Heart left ventricle (tissue), 16 donors: ENCODE measurements around the gene POLE3. TPM values are rescaled to one million over a fixed set of nuclear protein-coding genes. Genes with fewer than 3 reads are reported as not detected.

ENCODE experiments used
- ATAC-seq, 4 donors: fragments of 200-7000 bp; cut with Tn5 transposase; one replicate each; pipeline ENCODE4 v1.9.1; 2020 to 2022; ENCODE audit warnings: moderate library complexity in 4 of 4, mild to moderate bottlenecking in 3 of 4, moderate number of reproducible peaks in 1 of 4
- DNase-seq, 5 donors: peaks; one replicate each; pipeline ENCODE4 v3.0.0-alpha.2; 2020
- H3K27ac ChIP-seq, 12 donors: fragments of 200-600 bp; sonication (generic) in 4 of 12; one replicate each; pipeline versions ENCODE4 v1.5.0 to v1.8.0; 2016 to 2022; ENCODE audit warnings: mild to moderate bottlenecking in 2 of 12
- H3K27me3 ChIP-seq, 9 donors: fragments of 200-600 bp; sonication (generic) in 2 of 9; one replicate each; pipeline versions ENCODE4 v1.5.1 to v1.8.0; 2016 to 2022; ENCODE audit warnings: mild to moderate bottlenecking in 3 of 9
- H3K36me3 ChIP-seq, 9 donors: fragments of 200-600 bp; sonication (generic) in 2 of 9; one replicate each; pipeline versions ENCODE4 v1.5.0 to v1.8.0; 2018 to 2022; ENCODE audit warnings: mild to moderate bottlenecking in 2 of 9
- H3K4me1 ChIP-seq, 12 donors: fragments of 200-600 bp; sonication (generic) in 4 of 12; one replicate each; pipeline versions ENCODE4 v1.5.0 to v1.8.0; 2016 to 2022; ENCODE audit warnings: mild to moderate bottlenecking in 3 of 12
- H3K4me3 ChIP-seq, 12 donors: fragments of 200-600 bp; sonication (generic) in 4 of 12; one replicate each; pipeline versions ENCODE4 v1.5.0 to v1.8.0; 2017 to 2022; ENCODE audit warnings: mild to moderate bottlenecking in 9 of 12, moderate library complexity in 4 of 12
- H3K9me3 ChIP-seq, 12 donors: fragments of 200-600 bp; sonication (generic) in 4 of 12; one replicate each; pipeline versions ENCODE4 v1.5.0 to v1.8.0; 2016 to 2022; ENCODE audit warnings: mild to moderate bottlenecking in 1 of 12
- POLR2A ChIP-seq, 2 donors: fragments of 450-650 bp; IDR thresholded peaks; one replicate each; pipeline ENCODE4 v1.6.1; 2017; ENCODE audit warnings: antibody characterized with exemption in 2 of 2, mild to moderate bottlenecking in 2 of 2, moderate library complexity in 2 of 2
- WGBS, 4 donors: extraction: QIAGEN DNeasy Blood & Tissue Kit in 2 of 4; methylation state at CpG; one replicate each; pipeline versions ENCODE4 v1.1.5 to v1.1.7; 2013 to 2018; 5-methylcytosine and 5-hydroxymethylcytosine counted together
- intact Hi-C, 10 donors: fragments of 100-400 bp; cut with DNase I; formaldehyde crosslinking; loops; one replicate each; pipeline versions ENCODE4 v1.11.1 to v1.14.2; 2022
- polyA plus RNA-seq, 2 donors: library from polyadenylated mRNA; stranded (reverse); fragments of 200-250 nt; gene quantifications; one replicate each; pipeline ENCODE4 v1.2.3, GENCODE V29; 2013
- total RNA-seq, 9 donors: library from RNA; depleted of rRNA in 2 of 9; stranded (reverse); fragments of >200 nt in 2 of 9; fragmentation: NEBNext Ultra II Directional in 3 of 9; extraction: Animal tissue kit (Norgen Biotek cat#: 25700) in 3 of 9; gene quantifications; one replicate each; pipeline versions ENCODE4 v1.1.0 to v1.2.4, GENCODE V29; 2016 to 2023
- TF ChIP-seq, protein P1 (sequence below), 12 donors: fragments of 200-600 bp; sonication (generic) in 4 of 12; IDR thresholded peaks; one replicate each; pipeline versions ENCODE4 v1.5.0 to v1.8.0; 2018 to 2022; ENCODE audit warnings: antibody characterized with exemption in 12 of 12, mild to moderate bottlenecking in 5 of 12
- donor health status: ischemic (EF 13 %, LVEDD 7.1; RV severe dilation, severe dysfunction).
- donor health status: healthy with polysubstance abuse.
- donor health status: DM: no; HTN: yes; CAD: no.
- donor health status: DM: no; HTN: no; CAD: no.
- donor health status: ischemic (EF 25% LVEDD 6.9; RV normal size, moderate dysfunction).
- donor health status: ischemic (EF 25% LVEDD 5.7; RV mildly dilated, moderate dysfunction).
- donor health status: healthy.
- donor health status: DM: yes; HTN: yes; CAD: no.
- donor health status: ischemic (EF 35%, LVEDD 5.7; RV mildly dilated, moderate dysfunction).
- donor health status: nonischemic (EF 11% LVEDD 7.7; RV severe dilation, severe dysfunction).
- donor health status: DM: yes; HTN: yes; CAD: no.
- donor health status: PGD.
- donor health status: ischemic (EF 29% LVEDD 5.4; RV normal size, mild dysfunction).
- donor health status: nonischemic (EF 23%, LVEDD 6.1; RV moderate dilation, normal function).

Gene POLE3
- total and polyA plus RNA-seq, 11 donors = 14.9 to 72.4 (median 24.3) TPM

DNA sequence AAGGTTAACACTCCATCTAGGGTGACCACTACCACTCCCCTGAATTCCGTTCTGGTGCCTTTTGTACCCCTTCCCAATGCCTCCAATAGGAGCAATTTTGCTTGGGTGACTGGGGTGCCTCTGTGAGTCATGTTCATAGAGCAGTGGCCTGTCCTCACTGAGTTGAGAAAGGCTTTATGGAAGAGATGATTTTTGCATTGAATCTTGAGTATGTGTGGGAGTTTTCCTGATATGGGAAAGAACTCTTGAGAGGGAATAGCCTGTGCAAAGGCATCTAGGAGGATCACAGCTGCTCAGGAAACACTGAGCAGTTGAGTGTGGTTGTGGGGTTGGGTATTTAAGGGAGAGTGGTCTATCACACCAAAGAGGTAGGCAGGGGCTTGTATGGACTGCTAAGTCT is 16.2 kb upstream of the POLE3 start:
- Histone ChIP-seq H3K27me3 (no peaks in the 10 kb centered on the region), H3K9me3 (no peaks in the 10 kb centered on the region), H3K4me1 (peaks cover 0 to 8% (median 0%) of the 10 kb centered on the region in 12 donors), H3K27ac (no peak overlapping the region), H3K36me3 (no peaks in the 10 kb centered on the region), H3K4me3 (no peak overlapping the region)
- WGBS, 4 donors = 76 to 92% (median 80%) methylated on average over 1 of the region's 1 CpG
- no peak for ATAC-seq
- TF ChIP-seq POLR2A (IDR thresholded peaks at IDR 0.05) = no peak
- intact Hi-C loops = loop anchor here in 3 of 10 donors (10.0 kb wide), 1 partner anchor 238 kb away; no protein-coding TSS in a partner anchor
- no peak for DNase-seq

DNA sequence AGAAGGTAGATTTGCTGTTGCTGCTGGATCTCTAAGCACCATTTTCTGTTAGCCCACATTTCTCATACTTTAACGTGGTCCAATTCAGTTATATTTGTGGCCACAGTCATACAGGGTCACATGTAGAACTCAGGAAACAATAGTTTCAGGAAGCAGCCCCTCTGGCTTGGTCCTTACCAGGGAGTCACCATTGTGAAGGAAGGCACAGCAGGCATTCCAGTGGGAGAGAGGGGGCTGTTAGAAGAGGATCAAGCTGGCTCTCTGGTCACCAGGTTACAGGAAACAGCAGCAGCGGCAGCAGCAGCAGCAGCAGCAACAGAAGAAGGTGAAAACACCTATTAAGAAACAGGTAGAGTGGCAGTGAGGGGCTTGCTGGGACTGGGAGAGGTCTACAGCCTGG is 14.6 kb upstream of the POLE3 start:
- intact Hi-C loops = loop anchor here in 3 of 10 donors (10.0 kb wide), 1 partner anchor 240 kb away; no protein-coding TSS in a partner anchor
- WGBS, 4 donors = 30 to 56% (median 43%) methylated on average over 2 of the region's 2 CpGs
- Histone ChIP-seq H3K27ac (no peak overlapping the region), H3K4me3 (no peak overlapping the region), H3K4me1 (peaks cover 0 to 8% (median 0%) of the 10 kb centered on the region in 12 donors), H3K36me3 (no peaks in the 10 kb centered on the region), H3K9me3 (no peaks in the 10 kb centered on the region), H3K27me3 (no peaks in the 10 kb centered on the region)
- DNase-seq = no peak
- no peak for ATAC-seq
- no peak for TF ChIP-seq POLR2A (IDR thresholded peaks at IDR 0.05)
- TF ChIP-seq, protein P1, sequence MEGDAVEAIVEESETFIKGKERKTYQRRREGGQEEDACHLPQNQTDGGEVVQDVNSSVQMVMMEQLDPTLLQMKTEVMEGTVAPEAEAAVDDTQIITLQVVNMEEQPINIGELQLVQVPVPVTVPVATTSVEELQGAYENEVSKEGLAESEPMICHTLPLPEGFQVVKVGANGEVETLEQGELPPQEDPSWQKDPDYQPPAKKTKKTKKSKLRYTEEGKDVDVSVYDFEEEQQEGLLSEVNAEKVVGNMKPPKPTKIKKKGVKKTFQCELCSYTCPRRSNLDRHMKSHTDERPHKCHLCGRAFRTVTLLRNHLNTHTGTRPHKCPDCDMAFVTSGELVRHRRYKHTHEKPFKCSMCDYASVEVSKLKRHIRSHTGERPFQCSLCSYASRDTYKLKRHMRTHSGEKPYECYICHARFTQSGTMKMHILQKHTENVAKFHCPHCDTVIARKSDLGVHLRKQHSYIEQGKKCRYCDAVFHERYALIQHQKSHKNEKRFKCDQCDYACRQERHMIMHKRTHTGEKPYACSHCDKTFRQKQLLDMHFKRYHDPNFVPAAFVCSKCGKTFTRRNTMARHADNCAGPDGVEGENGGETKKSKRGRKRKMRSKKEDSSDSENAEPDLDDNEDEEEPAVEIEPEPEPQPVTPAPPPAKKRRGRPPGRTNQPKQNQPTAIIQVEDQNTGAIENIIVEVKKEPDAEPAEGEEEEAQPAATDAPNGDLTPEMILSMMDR (IDR thresholded peaks at IDR 0.05) = no peak

DNA sequence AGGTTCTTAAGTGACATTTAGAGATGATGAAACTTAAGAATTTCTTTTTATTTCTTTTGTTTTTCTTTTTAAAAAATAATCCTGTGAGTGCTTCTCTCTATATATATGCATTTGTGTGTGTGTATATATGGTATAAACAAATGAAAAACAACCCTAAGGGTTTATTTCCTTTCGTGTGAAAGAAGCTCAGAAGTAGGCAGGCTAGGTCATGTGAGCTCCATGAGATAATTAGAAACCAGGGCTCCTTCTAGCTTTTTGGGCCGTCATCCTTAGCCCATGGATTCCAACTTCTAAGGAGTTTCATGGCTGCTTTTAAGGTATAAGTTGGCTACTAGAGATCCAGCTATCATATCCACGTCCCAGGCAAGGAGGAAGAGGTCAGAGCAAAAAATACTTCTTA is 11.3 kb upstream of the POLE3 start:
- 71 to 85% (median 78%) methylated on average over 3 of the region's 3 CpGs for WGBS, 4 donors
- no peaks in the 10 kb centered on the region for H3K36me3 ChIP-seq
- peaks cover 0 to 4% (median 0%) of the 10 kb centered on the region in 12 donors for H3K4me1 ChIP-seq
- H3K4me3 ChIP-seq = no peak overlapping the region
- H3K27ac ChIP-seq = no peak overlapping the region
- no peaks in the 10 kb centered on the region for H3K27me3 ChIP-seq
- DNase-seq (no peak), ATAC-seq (no peak)
- no peaks in the 10 kb centered on the region for H3K9me3 ChIP-seq
- TF ChIP-seq POLR2A (IDR thresholded peaks at IDR 0.05) = no peak
- TF ChIP-seq, protein P1 (IDR thresholded peaks at IDR 0.05) = no peak
- intact Hi-C loops = loop anchor here in 3 of 10 donors (10.0 kb wide), 1 partner anchor 243 kb away; no protein-coding TSS in a partner anchor

DNA sequence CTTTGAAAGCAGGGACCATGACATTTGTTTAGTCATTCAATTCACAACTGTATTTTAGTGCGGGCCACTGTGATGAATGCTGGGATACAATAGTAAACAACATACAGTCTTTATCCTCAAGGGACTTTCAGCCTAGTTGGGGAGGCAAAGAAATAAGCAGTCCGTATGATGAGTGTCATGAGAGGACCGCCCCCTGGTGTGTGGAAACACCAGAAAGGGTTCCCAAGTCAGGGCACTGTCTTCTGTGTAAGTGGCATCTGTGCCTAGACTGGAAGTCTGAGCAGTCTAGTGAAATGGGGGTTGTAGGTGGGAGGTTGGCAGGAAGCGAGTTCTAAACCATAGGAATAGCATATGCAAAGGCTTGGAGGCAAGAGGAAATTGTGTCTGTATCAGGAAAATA is 6.9 kb upstream of the POLE3 start:
- Histone ChIP-seq H3K4me3 (no peak overlapping the region), H3K4me1 (peaks cover 0 to 13% (median 0%) of the 10 kb centered on the region in 12 donors), H3K27me3 (no peaks in the 10 kb centered on the region), H3K9me3 (no peaks in the 10 kb centered on the region), H3K27ac (no peak overlapping the region), H3K36me3 (no peaks in the 10 kb centered on the region)
- intact Hi-C loops = no loop called here
- no peak for TF ChIP-seq POLR2A (IDR thresholded peaks at IDR 0.05)
- TF ChIP-seq, protein P1 (IDR thresholded peaks at IDR 0.05) = no peak
- DNase-seq (no peak), ATAC-seq (no peak)
- WGBS, 4 donors = 78 to 88% (median 83%) methylated on average over 4 of the region's 4 CpGs
